ENCODE measurements around the gene CDH5. TPM values are rescaled to one million over a fixed set of nuclear protein-coding genes. Genes with fewer than 3 reads are reported as not detected.

Gene CDH5
- total and polyA plus RNA-seq, 2 of the 13 experiments (the other 11 are each of a cell fraction or from before 2014, with no cell fraction given): 0.71 to 1.1 TPM

DNA sequence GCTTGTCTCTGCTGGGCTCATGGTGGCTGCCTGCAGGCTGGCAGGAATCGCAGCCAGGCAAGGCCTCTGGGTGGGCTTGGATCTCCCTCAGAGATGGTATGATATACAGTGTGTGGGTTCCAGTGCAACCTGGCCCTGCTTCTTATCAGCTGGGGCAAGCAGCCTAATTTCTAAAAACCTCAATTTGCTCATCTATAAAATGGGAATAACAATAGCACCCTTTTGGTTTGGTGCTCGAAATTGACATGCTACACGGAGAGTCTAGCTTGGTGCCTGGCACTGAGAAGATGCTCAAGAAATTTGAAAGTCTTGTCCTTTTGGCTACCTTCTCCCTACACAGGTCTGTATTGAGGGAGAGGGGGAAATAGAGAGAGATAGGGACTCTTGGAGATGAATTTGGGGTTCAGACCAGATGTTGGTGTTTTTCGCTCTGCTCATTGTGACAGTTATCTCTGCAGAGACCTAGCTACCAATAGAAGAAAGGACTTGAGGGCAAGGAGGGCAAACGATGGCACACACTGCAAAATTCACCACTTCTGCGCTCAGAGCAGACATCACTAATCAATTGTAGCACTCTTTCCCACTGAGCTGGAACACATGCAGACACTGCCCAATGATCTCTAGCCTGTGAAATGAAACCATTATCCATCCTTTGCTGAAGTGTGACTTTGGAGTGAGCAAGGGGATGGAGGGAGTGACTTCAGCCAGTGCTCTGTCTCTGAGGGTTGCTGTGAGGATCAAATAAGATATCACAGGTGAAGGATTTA, 76.2 kb downstream of the CDH5 start:
- DNase-seq (ENCODE audit: low spot score) (no peak), FAIRE-seq (no peak), ATAC-seq (no peak)
- 60% methylated on average over 6 of the region's 6 CpGs for WGBS (ENCODE audit: low lambda C conversion rate)
- H4K20me1 ChIP-seq (ENCODE audit: insufficient read depth, low read length): no peaks in the 10 kb centered on the region
- H3K9me3 ChIP-seq (ENCODE audit: low read length): no peaks in the 10 kb centered on the region
- POLR2A ChIA-PET: interaction anchor here (3.0 kb wide), 1 partner anchor 8 kb away, joined by 25 read pairs; no protein-coding TSS in a partner anchor
- intact Hi-C loops (cut with micrococcal nuclease; ENCODE audit: unreplicated experiment): no loop called here
- H3K9ac ChIP-seq (ENCODE audit: insufficient read depth, low read depth, low read length): no peak overlapping the region
- no TSS peak for BruUV-seq (replicated peaks)
- H2AFZ ChIP-seq (ENCODE audit: low read length): no peak overlapping the region
- no peak overlapping the region for H3K4me2 ChIP-seq (ENCODE audit: low read depth, low read length)
- no peaks in the 10 kb centered on the region for H3K36me3 ChIP-seq (replicated peaks in 1 of 2; ENCODE audit: control insufficient read depth in 1 of 2, insufficient read depth in 2 of 2, low read length in 2 of 2)
- peaks cover 0 to 3% of the 10 kb centered on the region in 2 experiments; a peak in 3 of 5 replicates for H3K27me3 ChIP-seq (ENCODE audit: control insufficient read depth in 1 of 2, insufficient read depth in 2 of 2, low read length in 2 of 2)
- no peaks in the 10 kb centered on the region for H3K79me2 ChIP-seq (ENCODE audit: insufficient read depth, low read length)
- H3K27ac ChIP-seq (ENCODE audit: extremely low read length, insufficient read depth, low read length): no peak overlapping the region
- H3K4me1 ChIP-seq (ENCODE audit: insufficient read depth, low read length): peaks cover 10% of the 10 kb centered on the region
- CTCF ChIA-PET (ENCODE audit: low intra/inter-chr PET ratio, low total read pairs): no interaction called here
- no peak overlapping the region for H3K4me3 ChIP-seq (replicated peaks in 1 of 3; ENCODE audit: insufficient read depth in 1 of 3, low read depth in 2 of 3, low read length in 3 of 3)
- TF ChIP-seq ZNF510 (CRISPR knock-in tag; IDR thresholded peaks at IDR 0.05; ENCODE audit: low read depth): no peak
- peak; percentile 73 for TF ChIP-seq ZNF629 (CRISPR knock-in tag; conservative IDR thresholded peaks at IDR 0.05)
- in situ Hi-C loops (cut with HindIII; ENCODE audit: extremely low pct_ligation_motif_present, low pct_unique_long_range_greater_than_20kb): no loop called here

- Histone ChIP-seq H3K27ac (ENCODE audit: extremely low read length, insufficient read depth, low read length) (no peak overlapping the region), H3K4me1 (ENCODE audit: insufficient read depth, low read length) (peaks cover 10% of the 10 kb centered on the region), H3K27me3 (ENCODE audit: control insufficient read depth in 1 of 2, insufficient read depth in 2 of 2, low read length in 2 of 2) (peaks cover 0 to 3% of the 10 kb centered on the region in 2 experiments; a peak in 3 of 5 replicates), H4K20me1 (ENCODE audit: insufficient read depth, low read length) (no peaks in the 10 kb centered on the region), H3K36me3 (replicated peaks in 1 of 2; ENCODE audit: control insufficient read depth in 1 of 2, insufficient read depth in 2 of 2, low read length in 2 of 2) (no peaks in the 10 kb centered on the region), H2AFZ (ENCODE audit: low read length) (no peak overlapping the region), H3K4me3 (replicated peaks in 1 of 3; ENCODE audit: insufficient read depth in 1 of 3, low read depth in 2 of 3, low read length in 3 of 3) (no peak overlapping the region), H3K9me3 (ENCODE audit: low read length) (no peaks in the 10 kb centered on the region), H3K9ac (ENCODE audit: insufficient read depth, low read depth, low read length) (no peak overlapping the region), H3K4me2 (ENCODE audit: low read depth, low read length) (no peak overlapping the region), H3K79me2 (ENCODE audit: insufficient read depth, low read length) (no peaks in the 10 kb centered on the region)
- CTCF ChIA-PET (ENCODE audit: low intra/inter-chr PET ratio, low total read pairs): interaction anchor here (1.0 to 1.5 kb wide), 2 partner anchors 37 to 40 kb away, joined by 5 to 11 read pairs; no protein-coding TSS in a partner anchor
- no peak for TF ChIP-seq ZSCAN12 (CRISPR knock-in tag; IDR thresholded peaks at IDR 0.05)
- TF ChIP-seq ZNF296 (CRISPR knock-in tag; conservative IDR thresholded peaks at IDR 0.05): no peak
- 0 out of 2 replicates have a peak, but pooled peaks have one; percentile 4 for TF ChIP-seq ZFX (CRISPR knock-in tag; IDR thresholded peaks at IDR 0.05; ENCODE audit: low read depth)
- no peak for TF ChIP-seq NPAS2 (CRISPR knock-in tag; IDR thresholded peaks at IDR 0.05; ENCODE audit: borderline replicate concordance)
- peak; percentile 54 for TF ChIP-seq ZNF629 (CRISPR knock-in tag; conservative IDR thresholded peaks at IDR 0.05)
- TF ChIP-seq ATF3 (CRISPR knock-in tag; IDR thresholded peaks at IDR 0.05): no peak
- TF ChIP-seq MAFK (conservative IDR thresholded peaks at IDR 0.05 in 1 of 2, IDR thresholded peaks at IDR 0.05 in 1 of 2; ENCODE audit: low read length in 2 of 2): peak in 1 of 2 experiments; percentile 9; a peak in 1 of 4 replicates
- POLR2A ChIA-PET: interaction anchor here (3.0 kb wide), 1 partner anchor 9 kb away, joined by 25 read pairs; no protein-coding TSS in a partner anchor
- no peak for DNase-seq (ENCODE audit: low spot score)
- no peak for ATAC-seq
- intact Hi-C loops (cut with micrococcal nuclease; ENCODE audit: unreplicated experiment) (no loop called here), in situ Hi-C loops (cut with HindIII; ENCODE audit: extremely low pct_ligation_motif_present, low pct_unique_long_range_greater_than_20kb) (no loop called here)
- WGBS (ENCODE audit: low lambda C conversion rate): 64% methylated on average over 3 of the region's 3 CpGs
- BruUV-seq (replicated peaks): no TSS peak
- FAIRE-seq: no peak
Observed at GRCh38 chr16:66443269-66443652, 76.8 kb downstream of the CDH5 start.

Data from HepG2 (cell line).